GM21381 (cell line): ENCODE results near the gene GPR171.
"Not testable (repeated sequence)": the region's sequence is repeated elsewhere in the genome, so short reads cannot be mapped to it uniquely, and the experiment has no call there.

ENCODE experiments used
- ATAC-seq: cut with Tn5 transposase; IDR thresholded peaks from one replicate; pipeline ENCODE4 v1.9.1; 2021; ENCODE audit warnings: mild to moderate bottlenecking, moderate library complexity; ENCODE audit not compliant: unreplicated experiment

GPR171 gene, protein sequence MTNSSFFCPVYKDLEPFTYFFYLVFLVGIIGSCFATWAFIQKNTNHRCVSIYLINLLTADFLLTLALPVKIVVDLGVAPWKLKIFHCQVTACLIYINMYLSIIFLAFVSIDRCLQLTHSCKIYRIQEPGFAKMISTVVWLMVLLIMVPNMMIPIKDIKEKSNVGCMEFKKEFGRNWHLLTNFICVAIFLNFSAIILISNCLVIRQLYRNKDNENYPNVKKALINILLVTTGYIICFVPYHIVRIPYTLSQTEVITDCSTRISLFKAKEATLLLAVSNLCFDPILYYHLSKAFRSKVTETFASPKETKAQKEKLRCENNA

GRCh38 chr3:151203051-151203420, at the start of gene GPR171:
GPR171 (minus strand) TSS chr3:151203216; CDS start chr3:151199386, 3,830 bp downstream.
- ATAC-seq = peak; percentile 86

DNA sequence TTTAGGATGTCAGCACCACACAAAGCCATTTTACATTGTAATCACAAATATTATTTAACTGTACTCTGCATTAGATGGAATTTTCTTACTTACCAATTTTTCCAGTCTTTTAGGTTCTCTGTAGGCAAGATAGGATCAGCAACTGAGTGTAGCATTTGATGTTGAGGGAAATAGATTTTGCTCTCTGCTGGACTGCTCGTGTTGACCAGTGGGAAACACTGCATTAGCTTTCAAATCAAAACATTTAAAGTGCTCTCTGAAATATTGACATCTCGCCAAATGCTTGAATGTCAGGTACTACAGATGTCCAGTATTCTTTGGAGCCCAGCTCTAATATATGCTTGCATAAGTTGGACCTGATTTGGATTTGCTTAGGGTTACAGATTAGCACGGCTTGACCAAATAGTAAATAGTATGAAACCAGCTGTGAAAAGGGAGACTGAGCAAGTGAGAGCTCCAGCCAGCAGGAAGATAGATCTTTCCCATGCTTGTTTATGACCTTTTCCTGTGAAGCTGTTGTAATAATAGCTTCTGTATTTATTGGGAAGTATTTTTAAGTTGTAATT, 45.8 kb upstream of the GPR171 start:
- no peak for ATAC-seq

DNA sequence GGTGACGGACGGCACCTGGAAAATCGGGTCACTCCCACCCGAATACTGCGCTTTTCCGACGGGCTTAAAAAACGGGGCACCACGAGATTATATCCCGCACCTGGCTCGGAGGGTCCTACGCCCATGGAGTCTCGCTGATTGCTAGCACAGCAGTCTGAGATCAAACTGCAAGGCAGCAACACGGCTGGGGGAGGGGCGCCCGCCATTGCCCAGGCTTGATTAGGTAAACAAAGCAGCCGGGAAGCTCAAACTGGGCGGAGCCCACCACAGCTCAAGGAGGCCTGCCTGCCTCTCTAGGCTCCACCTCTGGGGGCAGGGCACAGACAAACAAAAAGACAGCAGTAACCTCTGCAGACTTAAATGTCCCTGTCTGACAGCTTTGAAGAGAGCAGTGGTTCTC, 39.0 kb upstream of the GPR171 start:
- not testable (repeated sequence) for ATAC-seq

- ATAC-seq = no peak
Measured at GRCh38 chr3:151236736-151237135, 33.7 kb upstream of the GPR171 start.

DNA sequence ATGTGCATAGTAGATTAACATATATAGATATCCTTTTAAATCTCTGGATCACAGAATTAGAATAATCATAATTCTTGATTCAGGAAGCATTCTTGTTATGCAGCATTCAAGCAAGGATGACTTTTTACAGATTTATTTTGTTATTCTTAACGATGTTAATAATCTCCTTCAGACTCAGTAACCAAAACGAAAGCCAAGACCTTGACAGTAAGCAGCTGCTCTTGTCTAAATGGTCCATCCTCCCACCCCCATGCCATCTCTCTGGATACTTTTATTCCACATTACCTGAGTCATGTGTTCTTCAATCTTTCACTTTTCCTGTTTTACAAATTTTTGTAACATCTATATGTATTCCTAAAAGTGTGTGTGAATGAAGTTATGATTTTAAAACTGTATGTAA, 33.3 kb upstream of the GPR171 start:
- no peak for ATAC-seq

- ATAC-seq = no peak
Measured at GRCh38 chr3:151234825-151235224, 31.8 kb upstream of the GPR171 start.

GRCh38 chr3:151232991-151233390, 30.0 kb upstream of the GPR171 start:
- no peak for ATAC-seq

DNA sequence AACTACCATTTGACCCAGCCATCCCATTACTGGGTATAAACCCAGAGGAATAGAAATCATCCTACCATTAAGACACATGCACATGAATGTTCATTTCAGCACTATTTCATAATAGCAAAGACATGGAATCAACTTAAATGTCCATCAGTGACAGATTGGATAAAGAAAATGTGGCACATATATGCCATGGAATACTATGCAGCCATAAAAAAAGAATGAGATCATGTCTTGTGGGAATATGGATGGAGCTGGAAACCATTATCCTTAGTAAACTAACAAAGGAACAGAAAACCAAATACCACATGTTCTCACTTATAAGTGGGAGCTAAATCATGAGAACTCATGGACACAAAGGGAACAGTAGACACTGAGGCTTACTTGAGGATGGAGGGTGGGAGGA, 29.4 kb upstream of the GPR171 start:
- not testable (repeated sequence) for ATAC-seq

GRCh38 chr3:151230646-151231045, 27.6 kb upstream of the GPR171 start:
- ATAC-seq = no peak

GRCh38 chr3:151228666-151229040, 25.6 kb upstream of the GPR171 start:
- no peak for ATAC-seq

- peak; percentile 85 for ATAC-seq
Measured at GRCh38 chr3:151227807-151228665, 25.0 kb upstream of the GPR171 start.

DNA sequence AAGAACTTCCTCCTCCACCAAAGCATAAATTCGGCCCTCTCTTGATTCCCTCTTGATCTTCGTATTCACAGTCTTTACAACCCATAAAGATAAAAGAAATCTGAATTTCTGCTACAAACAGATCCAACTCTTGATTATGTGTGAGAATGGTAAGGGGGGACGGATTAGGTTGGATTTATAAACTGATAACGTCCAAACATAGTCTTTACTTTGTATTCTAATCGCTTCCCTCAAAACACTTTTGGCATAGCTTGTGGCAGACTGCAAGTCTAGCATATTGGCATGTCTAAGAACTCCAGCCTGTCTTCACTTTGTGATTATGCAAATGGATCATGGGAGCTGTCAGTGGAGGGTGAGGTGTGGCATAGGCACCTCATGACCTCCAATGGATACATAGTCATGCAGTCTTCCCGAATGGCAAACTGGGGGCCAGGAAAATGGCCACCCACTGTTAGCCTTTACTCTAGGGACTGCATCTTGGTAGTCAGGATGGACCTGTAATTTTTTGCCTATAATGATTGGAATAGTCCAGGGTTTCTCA, 24.3 kb upstream of the GPR171 start:
- ATAC-seq = peak; percentile 18

DNA sequence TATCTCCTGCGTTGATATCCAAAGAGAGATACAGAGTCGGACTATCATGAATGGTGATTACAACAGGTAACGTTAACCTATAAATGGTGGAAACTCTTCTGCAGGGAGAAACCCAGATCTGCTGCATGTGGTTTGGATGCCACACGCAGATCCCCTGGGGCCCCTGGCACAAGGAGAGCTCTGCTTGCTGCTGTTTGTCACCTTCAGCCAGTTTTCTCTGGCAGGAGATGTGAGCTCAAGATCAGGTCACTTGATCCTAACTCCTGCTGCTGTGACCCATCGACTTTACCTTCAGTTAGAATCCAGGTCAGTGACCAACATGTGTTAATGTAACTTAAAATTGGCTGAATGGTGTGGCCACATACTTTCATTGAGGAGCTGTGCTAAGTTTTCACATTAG, 23.8 kb upstream of the GPR171 start:
- no peak for ATAC-seq

DNA sequence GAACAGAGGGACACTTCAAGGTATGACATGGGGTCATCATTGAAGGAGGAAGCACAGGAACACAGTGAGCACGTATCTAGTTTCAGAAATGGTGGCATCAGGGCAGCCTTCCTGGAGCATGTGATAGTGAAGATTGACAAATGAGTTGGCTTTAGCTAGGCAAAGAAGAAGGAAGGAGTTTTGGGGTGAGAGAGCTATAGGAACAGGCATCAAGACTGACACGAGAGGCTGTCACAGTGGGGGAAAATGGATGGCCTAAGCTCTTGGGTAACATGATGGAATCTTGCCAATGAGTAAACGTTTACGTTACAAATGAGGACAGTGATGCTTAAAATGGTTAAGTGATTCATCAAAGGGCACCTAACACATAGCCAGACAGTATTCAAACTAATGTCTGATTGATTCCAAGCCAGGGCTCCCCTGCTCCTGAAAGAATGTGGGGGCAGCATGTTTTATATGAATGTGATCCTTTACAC, 23.1 kb upstream of the GPR171 start:
- ATAC-seq = no peak

- ATAC-seq = no peak
Measured at GRCh38 chr3:151225040-151225975, 22.3 kb upstream of the GPR171 start.

DNA sequence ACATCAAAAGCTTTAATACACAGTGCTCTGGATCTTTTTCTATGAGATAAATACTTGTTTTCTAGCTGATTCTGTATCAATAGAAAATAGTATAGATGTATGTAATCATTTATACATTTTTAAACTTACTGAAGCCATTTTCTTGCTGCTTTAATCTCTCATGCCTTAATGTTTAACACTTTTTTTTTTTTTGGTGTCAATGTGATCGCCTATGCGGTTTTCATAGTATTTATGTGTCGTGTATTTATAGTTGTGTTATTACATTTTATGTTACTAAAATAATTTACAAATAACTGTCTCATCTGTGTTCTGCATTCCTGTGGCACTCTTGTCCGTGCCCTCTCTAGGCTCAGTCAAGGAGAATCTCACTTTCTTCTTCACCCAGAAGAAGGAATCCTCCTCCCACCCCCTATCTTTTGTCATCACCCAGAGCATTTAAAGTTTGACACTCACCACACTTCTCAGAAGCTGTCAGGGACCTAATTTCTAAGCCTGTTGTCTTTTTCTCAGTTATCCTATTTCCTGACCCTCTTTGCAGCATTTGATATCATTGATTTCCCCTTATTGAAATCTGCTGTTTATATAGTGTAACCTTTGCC, 21.4 kb upstream of the GPR171 start:
- ATAC-seq = no peak

DNA sequence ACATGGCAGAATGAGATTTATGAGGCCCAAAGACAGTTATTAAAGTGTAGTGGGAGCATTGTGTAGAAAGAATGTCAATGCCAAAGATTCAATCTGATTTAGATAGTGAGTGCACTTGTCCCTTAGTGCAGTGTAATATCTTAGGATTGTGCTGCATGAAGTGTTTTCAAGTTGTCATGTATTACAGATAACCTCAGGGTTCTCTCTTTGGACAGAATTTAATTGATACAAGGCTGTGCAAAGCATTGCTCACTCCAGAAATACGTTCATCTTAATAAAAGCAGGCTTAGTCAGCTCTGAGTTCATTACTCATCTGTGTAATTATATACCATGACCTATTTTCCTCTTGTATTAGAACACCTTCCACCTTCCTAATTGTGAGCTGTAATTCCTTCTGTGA, 16.0 kb upstream of the GPR171 start:
- ATAC-seq = no peak

DNA sequence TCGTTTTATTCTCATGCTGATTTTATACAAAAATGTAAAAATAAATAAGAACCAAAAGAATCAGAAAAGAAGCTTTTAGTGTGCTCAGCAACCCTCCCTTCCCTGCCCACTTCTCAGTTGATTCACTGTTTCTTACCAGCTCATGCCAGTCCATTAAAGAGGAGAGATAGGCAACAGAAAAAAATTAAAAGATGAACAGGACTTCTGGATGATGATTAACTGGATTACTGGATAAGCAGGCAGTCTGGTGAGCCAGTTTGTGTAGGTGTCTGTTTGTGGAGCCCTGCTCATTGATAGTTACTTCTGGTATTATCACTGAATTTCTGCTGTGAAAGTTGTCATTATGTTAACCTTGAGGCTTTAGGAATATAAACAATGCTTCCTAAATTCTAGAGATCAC, 15.1 kb upstream of the GPR171 start:
- no peak for ATAC-seq

DNA sequence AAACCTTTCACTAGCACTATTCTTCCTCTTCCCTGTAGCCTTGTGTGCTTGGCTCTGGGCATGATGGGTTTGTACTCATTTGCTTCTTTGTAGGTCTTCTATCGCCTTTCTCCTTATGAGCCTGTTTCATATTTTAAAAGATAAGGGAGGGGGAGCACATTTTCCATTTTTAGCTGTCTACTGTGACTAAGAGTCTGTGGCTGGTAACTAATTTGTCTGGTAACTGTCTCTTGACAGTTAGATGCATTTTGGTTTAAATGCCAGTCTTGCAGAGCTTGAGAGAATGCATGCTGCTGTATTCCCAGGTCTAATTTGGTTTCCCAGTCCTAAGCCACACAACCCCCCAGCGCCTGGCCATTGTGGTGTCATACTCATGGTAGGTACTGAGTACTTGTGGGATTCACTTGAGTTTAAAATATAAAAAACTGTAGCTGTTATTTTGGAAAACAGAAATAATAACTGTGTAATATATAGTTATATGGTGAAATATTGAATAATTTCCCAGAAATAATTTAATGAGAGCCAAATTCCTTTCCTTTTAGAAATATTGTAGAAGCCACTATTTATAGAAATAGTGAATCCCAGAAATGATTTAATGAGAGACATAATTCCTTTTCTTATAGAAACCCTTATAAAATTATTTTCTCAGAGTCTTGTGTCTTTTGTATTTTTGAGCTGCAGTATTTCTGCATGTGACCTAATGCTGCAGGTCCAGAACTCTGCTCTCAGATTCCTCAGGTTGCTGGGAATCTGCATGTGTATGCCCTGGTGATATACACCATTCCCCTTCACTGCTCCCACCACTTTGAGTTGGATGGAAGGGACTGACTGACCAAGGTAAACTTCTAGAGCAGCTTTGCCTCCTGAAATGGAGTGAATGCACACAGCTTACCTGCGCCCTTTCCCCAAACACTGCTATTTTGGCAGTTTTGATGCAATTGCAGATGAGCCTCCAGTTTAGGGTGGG, 13.9 kb upstream of the GPR171 start:
- no peak for ATAC-seq
